H9 (cell line): ENCODE measurements around the gene ACADS. TPM values are rescaled to one million over a fixed set of nuclear protein-coding genes. Genes with fewer than 3 reads are reported as not detected.

ENCODE experiments used
- DNase-seq: peaks from one replicate; pipeline ENCODE4 v3.0.0-alpha.2; 2017
- H2AFZ ChIP-seq: one replicate; pipeline ENCODE4 v1.6.1; 2013; ENCODE audit warnings: mild to moderate bottlenecking, low read length, control low read depth, moderate library complexity
- H2AK5ac ChIP-seq: 2 replicates; pipeline ENCODE4 v1.6.1; 2013; ENCODE audit warnings: low read length, control low read depth, mixed read lengths; ENCODE audit not compliant: insufficient read length
- H2BK120ac ChIP-seq: one replicate; pipeline ENCODE4 v1.6.1; 2013; ENCODE audit warnings: low read depth, mild to moderate bottlenecking, low read length, control low read depth, inconsistent platforms; ENCODE audit not compliant: poor library complexity, severe bottlenecking
- H2BK12ac ChIP-seq: 2 replicates; pipeline ENCODE4 v1.6.1; 2013; ENCODE audit warnings: low read length, control low read depth, mixed read lengths, low read depth; ENCODE audit not compliant: insufficient read length
- H2BK15ac ChIP-seq: 2 replicates; pipeline ENCODE4 v1.6.1; 2013; ENCODE audit warnings: low read depth, low read length, control low read depth
- H2BK20ac ChIP-seq: one replicate; pipeline ENCODE4 v1.6.1; 2013; ENCODE audit warnings: low read depth, mild to moderate bottlenecking, low read length, control low read depth, inconsistent platforms; ENCODE audit not compliant: poor library complexity, severe bottlenecking
- H2BK5ac ChIP-seq: 2 replicates; pipeline ENCODE4 v1.6.1; 2013; ENCODE audit warnings: low read length, control low read depth, mixed read lengths; ENCODE audit not compliant: insufficient read length
- H3K14ac ChIP-seq: 2 replicates; pipeline ENCODE4 v1.6.1; 2013; ENCODE audit warnings: low read length, control low read depth; ENCODE audit not compliant: insufficient read depth
- H3K18ac ChIP-seq: 2 replicates; pipeline ENCODE4 v1.6.1; 2013; ENCODE audit warnings: low read depth, mild to moderate bottlenecking, mixed read lengths, low read length, control low read depth; ENCODE audit not compliant: insufficient read length
- H3K23ac ChIP-seq: 2 replicates; pipeline ENCODE4 v1.6.1; 2013; ENCODE audit warnings: low read length, control low read depth, mixed read lengths, low read depth; ENCODE audit not compliant: insufficient read length
- H3K23me2 ChIP-seq: 2 replicates; pipeline ENCODE4 v1.6.1; 2013; ENCODE audit warnings: low read depth, mild to moderate bottlenecking, mixed read lengths, low read length, control low read depth; ENCODE audit not compliant: insufficient read length, poor library complexity, severe bottlenecking
- H3K27ac ChIP-seq: 2 replicates; pipeline ENCODE4 v1.5.1; 2013; ENCODE audit warnings: low read length, control low read depth, mixed read lengths, low read depth; ENCODE audit not compliant: insufficient read length
- H3K27me3 ChIP-seq: 2 replicates; pipeline ENCODE4 v1.6.1; 2013; ENCODE audit warnings: low read length, control low read depth, inconsistent platforms; ENCODE audit not compliant: insufficient read depth
- H3K4ac ChIP-seq: 2 replicates; pipeline ENCODE4 v1.6.1; 2013; ENCODE audit warnings: low read depth, mild to moderate bottlenecking, control low read depth, inconsistent platforms, low read length, moderate library complexity
- H3K4me1 ChIP-seq: 2 replicates; pipeline ENCODE4 v1.6.1; 2013; ENCODE audit warnings: low read length, control low read depth, inconsistent platforms; ENCODE audit not compliant: insufficient read depth
- H3K4me2 ChIP-seq: 2 replicates; pipeline ENCODE4 v1.6.1; 2013; ENCODE audit warnings: low read length, control low read depth, mixed read lengths; ENCODE audit not compliant: insufficient read length, insufficient read depth
- H3K56ac ChIP-seq: 2 replicates; pipeline ENCODE4 v1.6.1; 2013; ENCODE audit warnings: low read depth, mild to moderate bottlenecking, mixed read lengths, low read length, control low read depth; ENCODE audit not compliant: insufficient read length
- H3K79me1 ChIP-seq: 2 replicates; pipeline ENCODE4 v1.6.1; 2013; ENCODE audit warnings: low read depth, mild to moderate bottlenecking, moderate library complexity, low read length, control low read depth, inconsistent platforms; ENCODE audit not compliant: insufficient read depth, poor library complexity, severe bottlenecking
- H3K79me2 ChIP-seq: 2 replicates; pipeline ENCODE4 v1.6.1; 2013; ENCODE audit warnings: low read length, control low read depth, inconsistent platforms; ENCODE audit not compliant: insufficient read depth
- H3K9ac ChIP-seq: 2 replicates; pipeline ENCODE4 v1.6.1; 2013; ENCODE audit warnings: low read length, control low read depth, mixed read lengths; ENCODE audit not compliant: insufficient read length; ENCODE audit errors: extremely low read depth
- H3K9me3 ChIP-seq: one replicate; pipeline ENCODE4 v1.6.1; 2013; ENCODE audit warnings: low read depth, low read length, inconsistent platforms; ENCODE audit not compliant: control insufficient read depth
- H3T11ph ChIP-seq: one replicate; pipeline ENCODE4 v1.6.1; 2013; ENCODE audit warnings: mild to moderate bottlenecking, low read length, control low read depth, inconsistent platforms
- H4K20me1 ChIP-seq: one replicate; pipeline ENCODE4 v1.6.1; 2013; ENCODE audit not compliant: control insufficient read depth, insufficient read length, insufficient read depth
- H4K5ac ChIP-seq: 2 replicates; pipeline ENCODE4 v1.6.1; 2013; ENCODE audit warnings: low read depth, mild to moderate bottlenecking, mixed read lengths, low read length, control low read depth; ENCODE audit not compliant: insufficient read length
- H4K8ac ChIP-seq: replicated peaks from 2 replicates; pipeline ENCODE4 v1.6.1; 2013; ENCODE audit warnings: low read length, control low read depth, mixed read lengths, low read depth; ENCODE audit not compliant: insufficient read length
- H4K91ac ChIP-seq: 2 replicates; pipeline ENCODE4 v1.6.1; 2013; ENCODE audit warnings: low read depth, mild to moderate bottlenecking, moderate library complexity, mixed read lengths, low read length, control low read depth; ENCODE audit not compliant: insufficient read length
- H3K27ac Mint-ChIP-seq, 3 experiments: 2 replicates in 2 of 3; 3 replicates in 1 of 3; pipeline ENCODE4 v1.8.0; 2020 to 2021; ENCODE audit warnings: mixed read lengths in 3 of 3, mild to moderate bottlenecking in 1 of 3, moderate library complexity in 1 of 3
- H3K27me3 Mint-ChIP-seq: 2 replicates; pipeline ENCODE4 v1.8.0; 2021; ENCODE audit warnings: low read depth, mild to moderate bottlenecking, moderate library complexity, mixed read lengths
- H3K36me3 Mint-ChIP-seq, 3 experiments: 2 replicates in 2 of 3; 3 replicates in 1 of 3; pipeline ENCODE4 v1.8.0; 2020 to 2021; ENCODE audit warnings: low read depth in 3 of 3, mixed read lengths in 3 of 3; ENCODE audit not compliant: insufficient read depth in 1 of 3
- H3K4me1 Mint-ChIP-seq, 2 experiments: 2 replicates each; pipeline ENCODE4 v1.8.0; 2020; ENCODE audit warnings: mixed read lengths in 2 of 2
- H3K4me3 Mint-ChIP-seq, 2 experiments: 2 replicates in 1 of 2; 3 replicates in 1 of 2; pipeline ENCODE4 v1.8.0; 2020 to 2021; ENCODE audit warnings: mild to moderate bottlenecking in 2 of 2, mixed read lengths in 2 of 2, moderate library complexity in 1 of 2
- H3K9me3 Mint-ChIP-seq, 2 experiments: 2 replicates in 1 of 2; 3 replicates in 1 of 2; pipeline ENCODE4 v1.8.0; 2020; ENCODE audit warnings: mild to moderate bottlenecking in 2 of 2, mixed read lengths in 2 of 2, moderate library complexity in 1 of 2
- CTCF ChIP-seq: fragments of 200-600 bp; sonication (generic); conservative IDR thresholded peaks from 3 replicates; pipeline ENCODE4 v1.8.0; 2021; ENCODE audit warnings: antibody characterized with exemption, mild to moderate bottlenecking
- WGBS: extraction: QIAGEN DNeasy Blood & Tissue Kit; methylation state at CpG from one replicate; pipeline ENCODE4 v1.1.7; 2013; ENCODE audit warnings: missing lambda C conversion rate, low lambda C conversion rate, mixed read lengths; ENCODE audit not compliant: insufficient read length; ENCODE audit errors: extremely low coverage; 5-methylcytosine and 5-hydroxymethylcytosine counted together
- total RNA-seq: library from RNA; stranded (reverse); gene quantifications from 2 replicates; pipeline ENCODE4 v1.2.1, GENCODE V29; 2021

Gene ACADS
- total RNA-seq, 1 experiment from 2014 or later, result 8.3 TPM

GRCh38 chr12:120692524-120693033 is 33.0 kb upstream of the ACADS start:
- no peaks in the 10 kb centered on the region for H3K27me3 ChIP-seq
- no peak overlapping the region for H2BK15ac ChIP-seq
- no peak overlapping the region for H2BK12ac ChIP-seq
- H2AFZ ChIP-seq, result no peak overlapping the region
- no peak overlapping the region for H4K5ac ChIP-seq
- no peak overlapping the region for H3K4ac ChIP-seq
- no peak overlapping the region for H2BK5ac ChIP-seq
- H3K4me2 ChIP-seq, result no peak overlapping the region
- Mint-ChIP-seq H3K4me3 (no peak overlapping the region), H3K27ac (peak overlapping the region; percentile 4 to 72 (median 35); a peak in 5 of 7 replicates), H3K9me3 (no peaks in the 10 kb centered on the region), H3K36me3 (peaks cover 29 to 46% (median 37%) of the 10 kb centered on the region in 3 experiments; a peak in 6 of 7 replicates), H3K4me1 (peaks cover 60 to 65% of the 10 kb centered on the region in 2 experiments), H3K27me3 (no peaks in the 10 kb centered on the region)
- no peak overlapping the region for H3K18ac ChIP-seq
- TF ChIP-seq CTCF, result no peak
- no CpG with 5 or more reads among the region's 11 CpGs for WGBS
- DNase-seq, result no peak
- H3K27ac ChIP-seq, result no peak overlapping the region
- peaks cover 5% of the 10 kb centered on the region; the same call in 1 of the 2 replicates for H3K4me1 ChIP-seq
- H4K20me1 ChIP-seq, result no peaks in the 10 kb centered on the region
- H3T11ph ChIP-seq, result no peak overlapping the region
- H4K8ac ChIP-seq, result no peak overlapping the region
- peaks cover 13% of the 10 kb centered on the region for H3K23me2 ChIP-seq
- H2BK20ac ChIP-seq, result no peak overlapping the region
- H3K9ac ChIP-seq, result no peak overlapping the region
- no peak overlapping the region for H2AK5ac ChIP-seq
- no peak overlapping the region for H2BK120ac ChIP-seq
- no peaks in the 10 kb centered on the region for H3K79me1 ChIP-seq
- H3K79me2 ChIP-seq, result peaks cover 33% of the 10 kb centered on the region
- no peak overlapping the region for H3K23ac ChIP-seq
- H3K14ac ChIP-seq, result no peak overlapping the region
- no peak overlapping the region for H3K56ac ChIP-seq
- H4K91ac ChIP-seq, result no peak overlapping the region
- H3K9me3 ChIP-seq, result no peaks in the 10 kb centered on the region
